Fibroblast of skin of left quadriceps (primary cell): ENCODE measurements around the gene CLCA1.
"Not testable (repeated sequence)": the region's sequence is repeated elsewhere in the genome, so short reads cannot be mapped to it uniquely, and the experiment has no call there.

Source experiments
- DNase-seq, 2 experiments: peaks; one replicate each; pipeline ENCODE4 v3.0.0-alpha.2; 2013; ENCODE audit warnings: low read depth in 2 of 2

Gene CLCA1

DNA sequence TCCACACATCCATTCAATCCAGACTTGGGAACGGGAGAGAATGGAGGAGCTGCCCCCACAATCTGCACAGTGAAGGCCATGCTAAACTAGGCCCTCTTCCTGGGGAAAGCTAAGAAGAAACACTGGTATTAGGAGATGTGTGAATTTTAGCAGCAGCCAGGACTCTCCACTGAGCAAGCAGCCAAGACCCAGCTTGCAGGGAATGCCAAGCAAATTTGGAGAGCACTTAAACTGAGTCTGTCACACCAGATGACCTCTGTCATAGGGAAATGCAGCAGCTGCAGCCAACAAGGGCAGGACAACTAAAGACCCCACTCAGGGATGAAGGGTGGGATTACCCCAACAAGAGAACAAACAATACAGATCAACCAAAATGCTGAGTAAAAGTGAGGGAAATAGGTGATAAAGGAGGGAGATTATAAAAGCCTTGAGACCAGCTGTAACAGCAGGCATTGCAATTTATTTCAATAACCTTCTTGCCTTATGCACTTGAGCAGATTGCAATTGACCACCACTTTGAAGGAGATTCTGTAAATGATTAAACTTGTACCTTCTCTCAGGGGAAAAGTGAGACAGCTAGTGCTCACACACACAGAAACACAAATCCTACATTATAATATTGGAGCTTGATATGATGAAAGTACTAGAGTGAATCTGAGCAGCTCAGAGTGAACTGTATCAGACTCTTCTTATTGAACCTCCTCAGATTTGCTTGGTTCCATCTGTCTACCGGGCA lies 2.5 kb upstream of the CLCA1 start:
- DNase-seq, result no peak

DNA sequence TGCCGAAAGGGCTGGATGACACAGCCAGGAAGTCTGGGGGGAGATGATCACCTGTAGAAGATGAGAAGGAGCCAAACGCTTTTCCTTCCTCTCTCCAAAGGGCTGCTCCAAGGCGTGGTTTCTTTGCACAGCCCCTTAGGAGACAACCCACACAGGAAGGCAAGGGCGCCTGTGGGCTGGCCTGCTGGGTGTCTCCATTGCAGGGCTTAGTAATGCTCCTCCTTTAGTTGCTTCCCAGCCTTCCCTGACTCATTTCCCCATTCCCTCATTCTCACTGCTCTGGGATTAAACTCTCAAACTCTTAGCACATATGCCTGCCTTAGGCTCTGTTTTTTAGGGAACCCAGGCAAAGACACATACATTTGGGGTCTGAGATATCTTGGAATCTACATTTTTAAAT lies 1.7 kb upstream of the CLCA1 start:
- no peak for DNase-seq

DNA sequence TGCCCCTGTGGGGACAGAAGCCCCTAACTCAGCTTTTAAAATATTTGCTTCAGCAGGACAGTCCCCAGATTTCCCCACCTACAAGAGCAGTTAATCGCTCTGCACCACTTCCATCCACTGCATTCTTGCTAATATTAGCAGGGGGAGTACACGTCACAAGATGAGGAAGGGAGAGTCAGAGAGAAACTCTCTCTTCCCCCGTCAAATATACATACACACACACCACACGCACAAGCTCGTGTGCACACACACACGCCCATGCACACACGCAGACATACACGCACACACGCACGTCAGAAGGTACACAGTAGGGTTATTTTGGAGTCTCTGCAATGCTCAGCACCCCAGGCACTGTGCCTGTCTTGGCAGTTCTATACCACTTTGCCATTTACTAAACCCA lies 2.1 kb downstream of the CLCA1 start:
- DNase-seq, result no peak

DNA sequence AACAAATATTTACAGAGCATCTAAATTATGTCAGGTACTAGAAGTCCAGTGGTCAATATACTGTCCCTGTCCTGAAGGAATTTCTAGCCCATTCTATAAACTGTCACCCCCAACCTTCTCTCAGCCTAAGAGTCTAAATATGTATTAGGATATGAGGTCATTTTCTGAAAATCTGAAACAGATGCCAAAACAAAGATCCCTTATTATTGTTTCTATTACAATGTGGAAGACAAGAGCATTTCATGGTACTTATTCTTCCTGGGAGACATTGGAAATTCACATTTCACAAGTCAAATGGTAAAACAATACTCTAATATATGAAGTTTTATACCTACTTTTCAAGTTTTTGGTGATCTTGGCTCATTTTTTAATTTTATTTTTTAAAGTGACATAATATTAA lies 2.6 kb downstream of the CLCA1 start:
- peak in 1 of 2 experiments; percentile 4 for DNase-seq

DNA sequence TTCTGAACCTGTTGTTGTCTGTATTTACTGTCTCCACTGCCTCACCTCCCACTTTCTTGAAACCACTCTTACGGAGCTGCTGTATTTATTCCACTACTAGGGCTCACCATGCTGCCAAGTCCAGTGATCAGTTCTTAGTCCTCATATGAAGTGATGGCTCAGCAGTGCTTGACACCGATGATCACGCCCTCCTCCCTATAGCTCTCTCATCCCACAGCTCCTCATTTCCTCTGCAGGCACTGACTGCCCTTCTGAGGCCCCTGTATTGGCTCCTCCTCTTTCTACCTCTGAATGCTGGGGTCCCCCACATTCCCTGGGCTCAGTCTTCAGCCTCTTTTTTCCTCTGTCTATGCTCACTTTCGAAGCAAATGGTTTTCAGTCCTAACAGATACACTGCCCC lies 3.4 kb downstream of the CLCA1 start:
- DNase-seq, result no peak

DNA sequence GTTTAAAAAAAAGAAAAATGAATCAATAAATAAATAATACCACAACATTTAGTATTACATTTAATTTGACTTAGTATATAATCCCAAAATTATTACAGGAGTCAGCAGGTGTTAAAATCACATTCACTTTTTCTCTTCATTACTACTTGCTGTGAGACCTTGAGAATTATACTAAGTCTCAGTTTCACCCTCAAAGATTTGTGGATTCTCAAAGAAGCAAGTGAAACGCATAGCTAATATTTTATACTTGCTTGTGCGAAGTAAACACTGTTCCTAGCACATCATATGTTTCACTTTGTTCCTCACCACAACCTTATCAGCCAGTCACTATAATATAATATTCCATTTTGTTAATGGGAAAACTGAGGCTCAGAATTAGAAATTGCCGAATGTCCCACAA lies 4.0 kb downstream of the CLCA1 start:
- DNase-seq, result no peak

DNA sequence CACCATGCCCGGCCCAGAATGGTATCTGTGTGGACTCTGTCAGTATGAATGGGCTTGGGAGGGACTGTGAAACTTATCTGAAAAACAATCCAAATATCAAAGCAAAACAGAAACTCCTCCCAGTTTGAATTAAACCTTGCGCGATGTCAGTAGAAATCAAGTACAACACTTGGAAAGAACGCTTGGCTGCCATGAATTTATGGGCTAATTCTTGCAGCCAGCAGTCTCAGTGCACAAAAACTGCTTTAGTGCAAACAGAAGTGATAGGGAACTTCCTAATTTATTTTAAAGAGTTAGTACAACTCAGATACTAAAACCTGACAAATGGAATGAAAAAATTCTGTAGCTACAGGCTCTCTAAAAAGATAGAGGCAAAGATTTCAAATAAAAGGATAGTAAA lies 8.5 kb downstream of the CLCA1 start:
- no peak for DNase-seq

DNA sequence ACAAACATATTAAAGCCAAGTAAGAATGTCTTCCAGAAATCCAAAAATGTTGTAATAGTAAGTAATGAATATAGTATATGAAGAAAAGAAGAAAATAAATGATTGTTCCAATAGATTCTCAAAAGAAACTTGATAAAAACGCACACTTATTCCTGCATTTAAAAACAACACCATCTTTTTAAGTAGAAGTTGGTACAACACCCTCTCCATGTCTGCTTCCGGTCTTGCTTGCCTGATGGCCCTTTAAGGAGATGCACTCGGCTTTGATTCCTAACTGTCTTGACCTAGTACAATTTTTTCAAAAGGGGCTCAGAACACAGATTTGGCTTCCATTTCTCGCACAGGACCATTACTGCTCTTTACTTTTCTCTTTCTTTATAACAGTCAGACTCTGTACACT lies 9.0 kb downstream of the CLCA1 start:
- no peak for DNase-seq

DNA sequence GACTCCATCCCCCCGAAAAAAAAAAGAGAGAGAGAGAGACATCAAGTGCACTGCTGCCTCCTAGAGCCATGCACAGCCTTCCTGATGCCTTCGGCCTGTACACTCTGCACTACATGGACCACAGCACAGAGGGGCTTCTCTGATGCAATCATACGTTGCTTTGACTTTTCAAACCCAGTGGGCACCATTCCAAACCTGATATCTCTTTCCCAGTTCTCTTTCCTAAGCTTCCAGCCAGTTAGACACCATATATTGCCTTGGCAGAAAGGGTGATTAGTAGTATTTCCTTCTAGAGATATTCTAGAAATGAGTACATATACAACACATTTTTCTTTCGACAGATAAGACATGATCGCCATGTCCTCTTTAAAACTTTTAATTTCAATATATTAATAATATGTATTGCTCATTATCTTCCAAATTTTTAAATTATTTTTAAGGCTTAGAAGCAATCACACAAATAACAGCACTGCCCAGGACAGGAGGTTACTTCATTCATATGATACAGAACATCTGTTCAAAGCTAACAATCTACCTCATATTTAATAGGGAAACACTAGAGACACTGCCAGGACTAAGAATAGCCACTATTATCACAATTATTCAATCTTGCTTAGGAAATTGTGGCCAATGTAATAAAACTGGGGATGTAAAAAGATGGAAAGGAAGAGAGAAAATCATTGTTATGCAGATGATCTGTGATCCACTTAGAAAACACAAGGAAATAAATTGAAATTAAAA lies 9.9 kb downstream of the CLCA1 start:
- no peak for DNase-seq

DNA sequence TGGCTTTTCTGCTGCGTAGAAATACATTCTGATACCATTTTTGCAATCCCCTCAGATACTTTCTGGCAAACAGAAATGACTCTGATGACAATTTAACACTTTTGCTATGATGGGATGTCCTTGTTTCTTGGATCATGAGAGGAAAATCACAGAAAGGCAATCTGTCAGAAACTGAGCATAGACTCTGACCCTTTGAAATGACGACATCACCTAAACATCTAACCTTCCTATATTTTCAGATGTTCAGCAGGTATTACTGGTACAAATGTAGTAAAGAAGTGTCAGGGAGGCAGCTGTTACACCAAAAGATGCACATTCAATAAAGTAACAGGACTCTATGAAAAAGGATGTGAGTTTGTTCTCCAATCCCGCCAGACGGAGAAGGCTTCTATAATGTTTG lies 13.2 kb downstream of the CLCA1 start:
- no peak for DNase-seq

DNA sequence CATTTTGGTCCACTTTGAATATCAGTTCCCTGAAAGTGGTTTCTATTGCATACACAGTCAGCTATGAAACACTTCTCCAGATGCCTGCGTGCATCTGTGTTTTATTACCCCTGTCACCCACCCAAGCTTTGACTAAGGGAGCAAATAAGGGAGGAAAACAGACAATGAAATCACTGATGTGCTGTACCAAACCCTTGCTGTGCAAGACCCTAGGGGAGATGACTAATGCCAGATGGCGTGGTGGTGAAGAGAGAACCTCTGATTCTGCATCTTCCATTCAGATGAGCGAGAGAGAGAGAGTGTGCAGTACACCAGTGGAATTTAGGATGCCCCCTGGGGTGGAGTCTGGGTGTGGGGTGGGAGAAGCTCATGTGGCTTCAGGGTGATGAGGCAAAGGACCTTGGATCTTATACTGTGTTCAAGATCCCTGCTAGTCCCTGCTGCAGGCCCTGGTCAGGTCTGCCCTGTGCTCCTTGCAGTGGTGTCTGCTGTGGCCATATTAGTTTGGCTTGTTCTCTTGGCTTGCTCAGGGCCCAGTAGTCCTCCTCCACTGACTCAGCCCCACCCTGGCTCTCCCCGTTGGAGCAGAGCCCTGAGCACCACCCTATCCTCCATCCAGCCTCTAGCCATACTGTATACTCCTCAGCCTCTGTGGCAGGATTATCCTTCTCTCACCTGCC lies 18.5 kb downstream of the CLCA1 start:
- DNase-seq, result peak; percentile 97

DNA sequence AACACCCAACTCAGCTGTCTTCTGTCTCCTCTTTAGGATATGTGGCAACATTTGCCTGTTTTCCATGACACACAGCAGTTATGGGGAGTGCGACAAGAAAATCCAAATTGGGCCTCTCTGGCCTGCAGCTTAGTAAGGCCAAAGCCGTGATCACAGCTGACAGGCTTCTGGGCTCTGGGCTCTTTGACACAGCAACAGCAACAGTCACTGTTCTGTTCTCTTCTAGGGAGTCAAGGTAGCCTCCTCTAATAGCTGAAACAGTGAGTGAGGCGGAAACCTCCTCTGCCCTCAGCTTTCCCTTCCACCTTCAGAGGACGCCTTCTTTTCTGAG lies 19.0 kb downstream of the CLCA1 start:
- DNase-seq, result no peak

DNA sequence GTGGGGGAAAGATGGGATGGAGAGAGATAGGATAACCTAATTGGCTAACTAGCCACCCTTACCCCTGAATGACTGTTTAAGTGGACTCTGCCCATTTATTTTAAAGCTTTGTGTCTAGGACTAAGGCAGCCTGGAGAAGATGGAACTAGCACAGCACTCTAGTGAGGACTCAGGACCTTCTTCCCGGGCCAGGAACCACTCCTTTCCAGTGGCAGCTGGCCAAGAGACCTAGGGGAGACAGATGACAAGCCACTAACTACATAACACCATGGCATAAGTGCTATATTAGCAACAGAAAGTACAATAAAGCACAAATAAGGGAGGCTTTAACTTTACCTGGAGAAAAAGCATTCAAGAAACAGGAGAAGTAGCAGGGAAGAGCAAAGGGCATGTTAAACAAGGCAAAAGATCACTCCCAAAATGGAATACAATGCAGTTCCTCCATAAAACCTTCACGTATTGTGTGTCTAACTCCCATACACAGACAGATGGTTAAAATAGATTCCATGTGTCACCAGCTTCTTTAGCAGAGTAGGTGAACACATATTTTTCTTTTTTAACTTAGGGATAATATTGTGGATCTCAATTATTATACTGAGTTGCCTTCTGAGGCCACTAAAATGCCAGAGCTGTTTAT lies 20.6 kb downstream of the CLCA1 start:
- DNase-seq, result no peak

DNA sequence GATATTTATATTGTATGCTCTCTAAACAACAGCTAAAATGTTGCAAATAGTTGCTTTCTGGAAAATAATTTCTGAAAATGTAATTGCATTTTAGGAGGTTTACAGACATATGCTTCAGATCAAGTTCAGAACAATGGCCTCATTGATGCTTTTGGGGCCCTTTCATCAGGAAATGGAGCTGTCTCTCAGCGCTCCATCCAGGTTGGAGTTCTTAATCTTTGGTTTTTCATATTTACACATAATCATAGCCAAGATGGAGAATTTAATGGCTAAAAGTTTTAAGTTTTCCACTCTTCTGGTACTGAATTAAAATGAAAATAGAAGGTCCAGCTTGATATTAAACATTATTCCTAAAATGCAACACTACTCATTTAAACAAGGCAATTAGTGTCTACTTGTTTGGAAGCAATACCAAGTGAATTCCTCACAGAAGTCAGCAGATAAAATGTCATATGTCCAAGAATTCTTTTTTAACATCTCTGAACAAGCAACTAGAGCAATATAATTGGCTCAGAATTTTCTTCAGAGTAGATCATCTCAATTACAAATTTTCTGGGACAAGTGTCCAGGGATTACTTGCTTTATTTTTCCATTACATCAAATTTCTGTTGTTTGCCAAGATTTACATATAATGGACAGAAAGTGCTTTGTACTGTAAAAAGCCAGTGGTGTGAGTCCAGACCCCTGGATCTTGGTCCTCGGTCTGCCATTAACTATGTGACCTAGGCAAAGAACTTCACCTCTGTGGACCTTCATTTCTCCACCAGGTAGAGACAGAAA lies 22.6 kb downstream of the CLCA1 start:
- DNase-seq, result no peak

DNA sequence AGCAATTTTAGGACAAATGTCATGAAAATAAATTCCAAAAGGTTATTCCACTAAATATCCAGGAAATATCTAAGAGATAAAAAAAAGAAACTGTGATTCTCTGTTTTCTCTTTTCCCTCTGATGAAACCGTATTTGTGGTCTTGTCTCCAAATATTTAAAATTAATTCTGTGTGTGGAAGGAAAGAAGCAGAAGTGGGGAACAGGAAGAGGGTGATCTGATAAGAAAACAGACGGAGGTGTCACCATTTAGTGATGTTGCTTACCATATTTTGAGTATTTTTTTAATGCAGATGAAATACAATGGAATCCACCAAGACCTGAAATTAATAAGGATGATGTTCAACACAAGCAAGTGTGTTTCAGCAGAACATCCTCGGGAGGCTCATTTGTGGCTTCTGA lies 29.6 kb downstream of the CLCA1 start:
- DNase-seq, result no peak

DNA sequence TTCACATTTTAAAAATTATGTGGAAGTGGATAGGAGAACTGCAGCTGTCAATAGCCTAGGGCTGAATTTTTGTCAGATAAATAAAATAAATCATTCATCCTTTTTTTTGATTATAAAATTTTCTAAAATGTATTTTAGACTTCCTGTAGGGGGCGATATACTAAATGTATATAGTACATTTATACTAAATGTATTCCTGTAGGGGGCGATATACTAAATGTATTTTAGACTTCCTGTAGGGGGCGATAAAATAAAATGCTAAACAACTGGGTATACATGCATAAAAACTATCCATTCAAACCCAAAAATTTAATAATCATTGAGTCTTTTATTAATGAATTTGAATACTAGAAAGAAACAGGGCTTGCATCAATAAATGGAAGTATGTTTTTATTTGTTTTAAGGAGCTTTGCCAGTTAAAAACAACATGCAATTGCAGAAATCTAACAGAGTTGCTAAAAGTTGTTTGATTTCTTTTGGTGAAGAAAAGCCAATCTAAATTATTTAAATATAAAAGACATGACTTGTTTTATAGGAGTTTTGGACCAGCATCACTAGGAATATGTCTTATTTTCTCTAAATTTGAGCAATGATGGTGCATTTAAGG lies 31.4 kb downstream of the CLCA1 start:
- no peak for DNase-seq

DNA sequence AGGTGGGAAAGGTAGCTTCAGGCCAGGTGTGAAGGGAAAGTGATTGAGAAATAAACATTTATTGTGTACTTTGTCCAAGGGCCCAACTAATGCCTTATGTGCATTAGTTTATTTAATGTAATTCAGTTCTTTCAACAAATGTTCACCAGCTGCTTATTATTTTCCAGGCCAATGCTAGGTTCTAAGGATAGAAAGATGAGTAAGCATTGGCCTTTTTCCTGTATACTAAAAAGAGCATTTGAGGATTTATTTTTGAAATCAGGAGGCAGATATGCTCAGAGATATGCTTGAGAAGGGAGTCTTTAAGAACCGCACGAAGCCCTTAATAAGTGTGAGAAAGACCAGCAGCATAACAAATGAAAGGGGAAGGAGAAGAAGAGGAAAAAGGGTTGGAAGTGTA lies 32.0 kb downstream of the CLCA1 start:
- no peak for DNase-seq

DNA sequence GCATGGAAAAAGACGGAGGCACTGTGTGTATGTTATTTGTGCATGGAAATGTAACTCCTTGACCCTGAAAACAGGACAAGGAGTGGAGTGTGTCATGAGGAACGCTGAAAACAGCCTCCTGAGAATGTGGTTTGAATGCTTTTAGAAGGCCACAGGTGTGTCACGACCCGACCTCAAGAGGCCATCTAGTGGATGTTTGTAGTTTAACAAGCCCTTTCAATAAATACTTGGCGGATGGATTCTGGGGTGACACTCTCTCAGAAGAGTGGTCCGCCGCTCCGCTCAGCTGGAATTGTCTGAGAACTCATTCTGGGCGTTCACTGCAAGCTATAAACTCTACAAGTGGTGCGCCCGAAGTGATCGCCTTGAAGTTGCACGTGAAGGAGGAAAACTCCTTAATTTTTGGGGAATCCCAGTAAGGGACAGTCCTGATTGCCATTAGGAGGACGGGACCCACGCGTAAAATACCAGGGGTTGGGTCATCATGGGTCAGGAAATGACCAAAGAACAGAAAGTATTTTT lies 33.5 kb downstream of the CLCA1 start:
- DNase-seq, result not testable (repeated sequence)

DNA sequence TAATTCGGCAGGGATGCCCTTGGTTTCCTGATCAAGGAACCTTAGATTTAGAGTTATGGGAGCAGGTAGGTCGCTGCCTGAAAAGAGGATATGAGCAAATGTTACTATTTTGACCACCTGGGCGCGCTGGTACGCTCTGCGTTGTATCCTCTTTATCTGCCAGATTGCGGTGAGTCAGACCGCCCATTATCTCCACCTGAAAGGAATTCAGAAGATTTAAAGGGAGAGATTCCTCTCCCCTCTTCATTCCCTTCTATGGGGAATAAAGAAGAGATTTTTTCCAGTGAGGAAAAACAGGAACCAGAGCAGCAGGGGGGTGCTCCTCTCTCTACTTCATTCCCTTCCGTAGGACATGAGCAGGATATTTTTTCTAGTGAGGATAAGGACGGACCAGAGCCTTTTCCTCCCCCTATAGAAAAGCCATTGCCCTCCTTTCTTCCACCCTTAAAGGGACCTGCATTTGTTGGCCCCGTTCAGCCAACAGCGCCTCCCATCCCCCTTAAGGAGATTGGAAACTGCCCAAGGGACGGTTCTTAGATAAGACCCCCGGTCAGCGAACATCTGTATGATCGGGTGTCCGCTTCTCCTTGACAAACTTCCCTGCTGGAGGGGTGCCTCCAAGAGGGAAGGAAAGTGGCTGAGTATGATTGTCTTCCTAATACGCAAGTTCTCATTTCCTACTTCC lies 34.1 kb downstream of the CLCA1 start:
- no peak for DNase-seq

DNA sequence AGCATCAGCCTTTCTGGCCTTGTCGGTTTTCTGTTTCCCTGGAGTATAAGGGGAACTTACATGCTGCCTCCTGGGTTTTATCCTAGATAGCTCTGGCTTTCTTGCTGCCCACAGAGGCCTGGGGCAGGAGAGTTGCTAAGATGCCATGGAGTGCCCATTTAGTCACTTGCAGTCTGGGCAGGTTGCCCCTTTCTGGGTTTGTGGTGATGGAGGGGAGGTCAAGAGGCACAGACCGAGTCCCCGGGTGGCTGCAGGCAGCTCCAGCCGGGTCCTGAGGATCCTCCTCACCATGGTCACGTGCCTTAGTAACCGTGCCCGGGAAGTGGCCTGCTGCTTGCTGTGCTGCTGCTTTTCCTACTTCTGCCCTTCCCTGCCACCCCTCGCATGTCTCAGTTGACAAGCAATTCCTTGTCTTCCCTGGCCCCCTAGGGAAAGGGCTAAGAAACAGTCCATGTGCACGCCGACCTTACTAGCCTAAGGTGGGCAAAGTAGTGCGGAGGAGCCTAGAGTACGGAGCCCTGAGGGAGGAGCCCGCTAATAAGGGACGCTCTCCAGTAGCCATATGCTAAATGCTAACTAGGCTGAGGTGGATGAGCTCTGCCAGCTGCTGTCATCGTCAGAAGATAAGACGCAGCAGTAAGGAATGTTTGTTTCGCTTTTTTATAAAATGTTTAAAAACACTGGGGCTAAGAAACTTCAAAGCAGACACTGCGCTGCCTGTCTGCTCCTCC lies 34.8 kb downstream of the CLCA1 start:
- no peak for DNase-seq
